HCT116 (cell line): ENCODE measurements around the gene MED10. TPM values are rescaled to one million over a fixed set of nuclear protein-coding genes. Genes with fewer than 3 reads are reported as not detected.

Source experiments
- ATAC-seq: fragments of 200-7000 bp; cut with Tn5 transposase; 2 replicates; pipeline ENCODE4 v1.9.1; 2020; ENCODE audit warnings: mild to moderate bottlenecking, moderate library complexity
- BruUV-seq: library from RNA; stranded (reverse); fragments of 400-500 nt; replicated peaks from 2 replicates; lab custom pipeline; 2021; lab: Mats Ljungman, UMichigan
- CTCF ChIA-PET: fragments of 300-600 bp; sonication (Branson Sonifier 250); formaldehyde crosslinking; loops from one replicate; lab custom pipeline; 2021; ENCODE audit warnings: antibody characterized with exemption; lab: Charles Lee
- POLR2A ChIA-PET: fragments of 300-600, 350-600 bp; sonication (Branson Sonifier 250); formaldehyde crosslinking; loops from one replicate; lab custom pipeline; 2021; ENCODE audit warnings: antibody characterized with exemption; lab: Charles Lee
- RAD21 ChIA-PET, 2 experiments: fragments of 300-600 bp; sonication (Branson Sonifier 250); formaldehyde crosslinking; loops; one replicate each; lab custom pipeline; 2023; ENCODE audit warnings: low total read pairs in 2 of 2; ENCODE audit not compliant: uncharacterized antibody in 2 of 2, unreplicated experiment in 2 of 2, low non-redundant PET in 1 of 2; lab: Charles Lee
- DNase-seq: peaks from one replicate; pipeline ENCODE4 v3.0.0-alpha.2; 2010; ENCODE audit warnings: low read depth, low spot score
- H2AFZ ChIP-seq: fragments of 200-600 bp; shearing (Covaris generic), sonication (generic); 2 replicates; pipeline ENCODE4 v1.6.1; 2017; ENCODE audit warnings: low read depth, mixed run types, mixed read lengths, antibody characterized with exemption, low read length; ENCODE audit not compliant: poor library complexity, severe bottlenecking
- H3K27ac ChIP-seq: 2 replicates; pipeline ENCODE4 v1.5.1; 2012; ENCODE audit warnings: low read depth, low read length
- H3K27me3 ChIP-seq: fragments of 200-600 bp; sonication (generic); 2 replicates; pipeline ENCODE4 v1.6.1; 2016; ENCODE audit warnings: mixed run types, low read length, mixed read lengths; ENCODE audit not compliant: insufficient read depth
- H3K36me3 ChIP-seq, 2 experiments: fragments of 200-500 bp in 1 of 2; fragments of 200-600 bp in 1 of 2; sonication (Bioruptor generic) in 1 of 2; sonication (generic) in 1 of 2; 2 replicates each; pipeline versions ENCODE4 v1.5.1 to v1.6.1; 2014 to 2016; ENCODE audit warnings: low read length in 2 of 2, inconsistent platforms in 1 of 2, mixed read lengths in 1 of 2, mixed run types in 1 of 2; ENCODE audit not compliant: insufficient read depth in 2 of 2, control insufficient read depth in 1 of 2
- H3K4me1 ChIP-seq, 2 experiments: fragments of 200-600 bp in 1 of 2; sonication (generic) in 1 of 2; 2 replicates each; pipeline versions ENCODE4 v1.5.1 to v1.6.1; 2012 to 2017; ENCODE audit warnings: low read length in 2 of 2, inconsistent platforms in 1 of 2, mild to moderate bottlenecking in 1 of 2, mixed read lengths in 1 of 2, mixed run types in 1 of 2, moderate library complexity in 1 of 2; ENCODE audit not compliant: insufficient read depth in 2 of 2, control insufficient read depth in 1 of 2
- H3K4me2 ChIP-seq: fragments of 200-600 bp; sonication (generic); 2 replicates; pipeline ENCODE4 v1.6.1; 2017; ENCODE audit warnings: mixed run types, low read length, mixed read lengths
- H3K4me3 ChIP-seq, 2 experiments: fragments of 200-600 bp in 1 of 2; sonication (generic) in 1 of 2; replicated peaks in 1 of 2; 2 replicates each; pipeline ENCODE4 v1.5.1; 2011 to 2016; ENCODE audit warnings: low read length in 2 of 2, control low read depth in 1 of 2, low read depth in 1 of 2, mild to moderate bottlenecking in 1 of 2, mixed read lengths in 1 of 2, mixed run types in 1 of 2
- H3K79me2 ChIP-seq: fragments of 200-600 bp; sonication (generic); 2 replicates; pipeline ENCODE4 v1.6.1; 2017; ENCODE audit warnings: mild to moderate bottlenecking, mixed run types, low read length, moderate library complexity, mixed read lengths; ENCODE audit not compliant: insufficient read depth
- H3K9ac ChIP-seq: fragments of 200-600 bp; sonication (generic); 2 replicates; pipeline ENCODE4 v1.6.1; 2016; ENCODE audit warnings: low read length, mixed read lengths
- H3K9me2 ChIP-seq: fragments of 200-600 bp; sonication (generic), shearing (Covaris generic); 2 replicates; pipeline ENCODE4 v1.6.1; 2017; ENCODE audit warnings: mixed run types, mild to moderate bottlenecking, moderate library complexity; ENCODE audit not compliant: insufficient read depth
- H3K9me3 ChIP-seq, 2 experiments: fragments of 200-500 bp in 1 of 2; fragments of 200-600 bp in 1 of 2; sonication (Bioruptor generic) in 1 of 2; sonication (generic) in 1 of 2; 2 replicates each; pipeline ENCODE4 v1.6.1; 2014 to 2017; ENCODE audit warnings: low read length in 2 of 2, mixed read lengths in 2 of 2, inconsistent platforms in 1 of 2, low read depth in 1 of 2, mild to moderate bottlenecking in 1 of 2, mixed run types in 1 of 2, moderate library complexity in 1 of 2; ENCODE audit not compliant: control insufficient read depth in 1 of 2, insufficient read depth in 1 of 2
- H4K20me1 ChIP-seq: fragments of 200-600 bp; sonication (generic), shearing (Covaris generic); 2 replicates; pipeline ENCODE4 v1.6.1; 2017; ENCODE audit warnings: mixed run types, mild to moderate bottlenecking, moderate library complexity; ENCODE audit not compliant: insufficient read depth
- ATF3 ChIP-seq: IDR thresholded peaks from 2 replicates; pipeline ENCODE4 v1.6.1; 2012
- CEBPB ChIP-seq: IDR thresholded peaks from 2 replicates; pipeline ENCODE4 v1.6.1; 2012; ENCODE audit warnings: low read depth
- EGR1 ChIP-seq: IDR thresholded peaks from 2 replicates; pipeline ENCODE4 v1.6.1; 2012; ENCODE audit warnings: low read depth
- ELF1 ChIP-seq: IDR thresholded peaks from 2 replicates; pipeline ENCODE4 v1.6.1; 2012; ENCODE audit warnings: low read depth, borderline replicate concordance
- EZH2phosphoT487 ChIP-seq: fragments of 200-600 bp; IDR thresholded peaks from 2 replicates; pipeline ENCODE4 v1.6.1; 2018; ENCODE audit warnings: antibody characterized with exemption, borderline replicate concordance
- JUND ChIP-seq: IDR thresholded peaks from 2 replicates; pipeline ENCODE4 v1.6.1; 2012
- MAX ChIP-seq: IDR thresholded peaks from 2 replicates; pipeline ENCODE4 v1.6.1; 2012
- POLR2A ChIP-seq: IDR thresholded peaks from 2 replicates; pipeline ENCODE4 v1.7.0; 2011; ENCODE audit warnings: borderline replicate concordance; ENCODE audit not compliant: insufficient read depth, insufficient read length; ENCODE audit errors: extremely low read depth
- POLR2AphosphoS5 ChIP-seq: IDR thresholded peaks from 2 replicates; pipeline ENCODE4 v1.6.1; 2011; ENCODE audit warnings: mild to moderate bottlenecking, low read depth, low read length, moderate library complexity
- REST ChIP-seq: IDR thresholded peaks from 2 replicates; pipeline ENCODE4 v1.6.1; 2012; ENCODE audit warnings: low read depth
- YY1 ChIP-seq: IDR thresholded peaks from 2 replicates; pipeline ENCODE4 v1.6.1; 2011; ENCODE audit warnings: low read length, low read depth, moderate library complexity, mild to moderate bottlenecking; ENCODE audit not compliant: insufficient replicate concordance; ENCODE audit errors: extremely low read depth
- ZBTB33 ChIP-seq: IDR thresholded peaks from 2 replicates; pipeline ENCODE4 v1.6.1; 2011; ENCODE audit warnings: mild to moderate bottlenecking, low read length, moderate library complexity; ENCODE audit not compliant: insufficient replicate concordance; ENCODE audit errors: extremely low read depth
- ZFX ChIP-seq: fragments of 450-650 bp; IDR thresholded peaks from 2 replicates; pipeline ENCODE4 v1.6.1; 2017
- ZNF274 ChIP-seq: fragments of 200-500 bp; sonication (Bioruptor generic); IDR thresholded peaks from 2 replicates; pipeline ENCODE4 v1.6.1; 2014; ENCODE audit warnings: mild to moderate bottlenecking, low read depth, low read length, inconsistent platforms
- intact Hi-C: fragments of 100-400 bp; cut with micrococcal nuclease; formaldehyde crosslinking; loops from 2 replicates; pipeline ENCODE4 v1.10.0; 2022
- total RNA-seq: library from RNA; stranded (reverse); gene quantifications from one replicate; pipeline ENCODE4 v1.2.1, GENCODE V29; 2021; ENCODE audit not compliant: unreplicated experiment

MED10 gene
- total RNA-seq, 1 experiment from 2014 or later, result 35.0 TPM

- POLR2A ChIA-PET, result no interaction called here
- TF ChIP-seq EGR1 (no peak), ZFX (no peak), JUND (no peak), POLR2A (no peak), MAX (no peak), ZBTB33 (no peak), ATF3 (no peak), POLR2AphosphoS5 (no peak), YY1 (no peak), ZNF274 (no peak), ELF1 (no peak), CEBPB (no peak), REST (no peak), EZH2phosphoT487 (no peak)
- DNase-seq (no peak), ATAC-seq (peak; percentile 33; the same call in 1 of the 2 replicates)
- Histone ChIP-seq H3K4me3 (no peak overlapping the region), H3K9me2 (no peaks in the 10 kb centered on the region), H3K9ac (no peak overlapping the region), H4K20me1 (0 out of 2 replicates have a peak, but pooled peaks cover 3% of the 10 kb centered on the region), H3K4me1 (peaks cover 5 to 7% of the 10 kb centered on the region in 2 experiments; a peak in 3 of 4 replicates), H3K9me3 (no peaks in the 10 kb centered on the region), H2AFZ (no peak overlapping the region), H3K4me2 (no peak overlapping the region), H3K79me2 (peaks cover 49% of the 10 kb centered on the region), H3K27me3 (no peaks in the 10 kb centered on the region), H3K36me3 (peaks cover 38 to 64% of the 10 kb centered on the region in 2 experiments; a peak in 3 of 4 replicates), H3K27ac (no peak overlapping the region)
- RAD21 ChIA-PET, result no interaction called here
- BruUV-seq, result no TSS peak
- intact Hi-C loops, result loop anchor here (10.0 kb wide), 2 partner anchors 242 to 372 kb away; no protein-coding TSS in a partner anchor
- CTCF ChIA-PET, result no interaction called here
These were observed 5.1 kb downstream of the MED10 start for GRCh38 chr5:6373081-6373846.
